ENCODE measurements around the gene GREB1. TPM values are rescaled to one million over a fixed set of nuclear protein-coding genes. Genes with fewer than 3 reads are reported as not detected.

GREB1 gene
- total and polyA plus RNA-seq, 2 of the 13 experiments (the other 11 are each of a cell fraction or from before 2014, with no cell fraction given) = 31.3 to 61.2 TPM

- peak; percentile 97 for TF ChIP-seq MLXIP (CRISPR knock-in tag; IDR thresholded peaks at IDR 0.05; ENCODE audit: borderline replicate concordance)
- TF ChIP-seq THAP7 (CRISPR knock-in tag; IDR thresholded peaks at IDR 0.05) = peak; percentile 86; the same call in 1 of the 2 replicates
- no peak for TF ChIP-seq SMARCC2 (IDR thresholded peaks at IDR 0.05)
- 0 out of 2 replicates have a peak, but pooled peaks have one; percentile 86 for TF ChIP-seq ATAD3A (CRISPR knock-in tag; IDR thresholded peaks at IDR 0.05)
- no peak for TF ChIP-seq ZNF326 (CRISPR knock-in tag; IDR thresholded peaks at IDR 0.05; ENCODE audit: borderline replicate concordance)
- TF ChIP-seq AFF4 (CRISPR knock-in tag; IDR thresholded peaks at IDR 0.05) = peak; percentile 78; the same call in 1 of the 2 replicates
- TF ChIP-seq AKNA (CRISPR knock-in tag; IDR thresholded peaks at IDR 0.05; ENCODE audit: borderline replicate concordance) = peak; percentile 93; the same call in 1 of the 2 replicates
- TF ChIP-seq MIXL1 (CRISPR knock-in tag; IDR thresholded peaks at IDR 0.05) = peak; percentile 90; the same call in 1 of the 2 replicates
- TF ChIP-seq HMGXB4 (CRISPR knock-in tag; IDR thresholded peaks at IDR 0.05; ENCODE audit: borderline replicate concordance in 1 of 2, low read depth in 1 of 2) = peak; percentile 63 to 93; a peak in 3 of 4 replicates
- peak; percentile 99 for TF ChIP-seq TERF1 (CRISPR knock-in tag; IDR thresholded peaks at IDR 0.05)
Measured at GRCh38 chr2:11669454-11670291, 135.8 kb downstream of the GREB1 start, which contains the start of gene NTSR2 (continued).

Data from HepG2 (cell line).